ENCODE data around the gene ACOXL.
"Not testable (repeated sequence)": the region's sequence is repeated elsewhere in the genome, so short reads cannot be mapped to it uniquely, and the experiment has no call there.

The ACOXL gene

DNA sequence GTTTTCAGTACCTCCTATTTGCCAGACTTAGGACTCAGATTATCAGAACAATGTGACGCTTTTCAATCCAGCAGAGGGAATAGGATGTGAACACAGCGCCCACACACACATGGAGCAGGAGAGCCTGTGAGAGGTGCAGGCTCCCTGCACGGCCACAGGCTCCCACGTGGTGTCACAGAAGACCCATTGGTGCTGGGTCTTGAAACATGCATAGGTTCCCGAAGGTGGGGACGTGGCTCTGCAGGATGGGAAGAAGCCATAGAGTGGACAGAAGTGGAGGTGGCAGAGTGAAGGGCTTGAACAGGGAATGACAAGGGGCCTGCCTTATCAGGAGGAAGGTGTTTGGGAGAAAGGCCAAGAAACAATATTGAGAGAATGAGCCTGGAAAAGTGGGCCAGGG is 309.9 kb downstream of the ACOXL start:
- no peak for DNase-seq (ENCODE audit: low spot score)

DNA sequence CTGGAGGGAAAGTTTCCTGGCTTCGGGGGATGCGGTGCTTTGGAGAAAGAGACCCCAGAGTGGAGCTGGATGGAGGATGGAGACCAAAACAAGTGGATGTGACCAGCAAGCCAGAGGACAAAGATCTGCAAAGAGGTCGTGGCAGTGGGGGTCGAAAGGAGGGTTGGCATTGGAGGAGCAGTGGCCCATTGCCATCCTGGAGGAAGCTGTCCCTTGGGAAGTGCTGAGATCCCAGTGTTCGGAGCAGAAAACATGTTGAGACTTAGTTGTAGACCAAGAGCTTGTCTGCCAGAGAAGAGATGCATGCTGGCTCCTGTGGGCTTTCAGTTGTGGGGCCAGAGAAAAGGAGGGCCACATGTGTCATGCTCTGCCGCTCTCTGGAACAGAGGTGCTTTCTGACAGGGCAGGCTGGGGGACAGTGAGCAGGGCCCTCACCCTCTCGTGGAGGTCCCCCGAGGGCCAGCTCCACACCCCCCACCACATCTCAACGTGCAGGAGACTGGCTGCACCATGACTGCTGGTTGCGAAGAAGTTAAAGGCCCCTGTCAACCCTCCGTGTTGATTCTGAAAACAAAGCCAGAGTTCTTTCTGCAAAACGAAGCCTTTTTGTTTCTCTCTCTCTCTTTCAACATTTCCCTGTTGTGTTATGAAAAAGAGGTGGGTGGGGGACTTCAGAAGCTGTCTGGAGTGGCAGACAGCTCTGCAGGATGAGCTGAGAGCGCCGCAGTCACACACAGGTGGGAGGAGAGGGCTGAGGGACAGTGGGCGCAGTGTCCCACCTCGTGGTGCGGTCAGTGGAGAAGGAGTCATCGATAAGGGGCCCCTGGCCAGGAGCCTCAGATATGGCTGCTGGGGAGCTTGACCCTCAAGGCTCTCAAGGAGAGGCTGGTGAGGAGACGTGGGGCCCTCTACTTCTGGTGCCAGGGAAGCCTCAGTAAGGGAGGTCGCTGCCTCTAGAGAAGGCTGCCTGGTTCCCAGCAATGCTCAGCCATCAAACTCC is 310.7 kb downstream of the ACOXL start:
- no peak for DNase-seq (ENCODE audit: low spot score)

DNA sequence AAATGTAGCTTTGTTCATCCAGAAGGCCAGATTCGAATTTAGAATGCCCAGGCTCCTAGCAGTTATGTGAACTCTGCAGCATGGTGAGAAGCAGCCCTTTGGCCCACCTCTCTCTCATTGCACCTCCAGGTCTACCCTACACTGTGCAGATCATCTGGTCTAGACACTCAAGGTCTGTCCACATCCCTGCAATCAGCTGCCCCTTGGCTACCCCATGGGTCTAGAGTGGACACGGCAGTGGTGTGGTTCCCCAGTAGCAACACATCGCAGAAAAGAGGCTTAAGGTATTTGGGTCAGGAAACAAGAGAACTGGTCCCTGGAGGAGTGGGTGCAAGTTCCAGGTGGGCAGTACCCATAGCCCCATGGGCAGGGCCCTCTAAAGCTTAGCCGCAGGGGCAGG is 311.7 kb downstream of the ACOXL start:
- DNase-seq (ENCODE audit: low spot score) = no peak

DNA sequence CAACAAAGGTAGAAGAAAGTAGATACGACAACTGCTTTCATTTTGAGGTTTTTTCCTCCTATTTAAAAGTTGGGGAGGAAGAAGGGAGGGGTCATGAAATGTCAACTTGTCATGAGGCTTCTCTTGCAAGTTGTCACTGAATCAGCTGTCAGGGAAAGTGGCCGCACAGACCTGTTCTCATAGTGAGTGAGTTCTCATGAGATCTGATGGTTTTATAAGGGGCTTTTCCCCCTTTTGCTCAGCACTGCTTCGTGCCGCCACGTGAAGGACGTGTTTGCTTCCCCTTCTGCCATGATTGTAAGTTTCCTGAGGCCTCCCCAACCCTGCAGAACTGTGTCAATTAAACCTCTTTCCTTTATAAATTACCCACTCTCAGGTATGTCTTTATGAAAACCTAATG is 312.9 kb downstream of the ACOXL start:
- DNase-seq (ENCODE audit: low spot score) = not testable (repeated sequence)

DNA sequence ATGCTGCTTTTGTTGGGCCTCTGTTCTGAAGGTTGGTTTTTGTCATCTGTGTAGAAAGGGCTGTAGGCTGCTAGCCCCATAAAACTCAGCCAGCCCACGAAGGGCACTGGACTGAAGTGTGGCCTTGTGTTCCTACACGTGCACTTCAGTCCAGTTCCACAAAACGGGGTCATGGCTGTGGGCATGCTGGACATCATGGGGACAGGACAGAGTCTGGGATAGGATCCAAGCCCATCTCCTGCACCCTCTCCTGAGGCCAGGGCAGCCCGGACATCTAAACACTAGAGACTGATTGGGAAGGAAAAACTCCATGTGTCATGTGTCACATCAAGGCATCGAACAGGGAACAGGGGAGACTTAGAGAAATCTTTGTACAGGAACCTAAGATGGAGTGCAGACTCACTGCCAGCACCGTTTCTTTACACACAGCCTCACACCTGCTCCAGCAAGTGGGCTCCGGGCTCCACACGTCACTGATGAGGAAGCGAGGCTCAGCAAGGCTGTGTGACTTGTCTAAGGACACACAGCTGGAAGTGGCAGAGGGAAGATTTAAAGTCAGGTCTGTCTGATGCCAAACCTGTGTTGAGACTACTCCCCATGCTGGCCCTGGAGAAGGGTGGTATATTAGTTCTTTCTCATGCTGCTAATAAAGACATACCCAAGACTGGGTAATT is 313.5 kb downstream of the ACOXL start:
- no peak for DNase-seq (ENCODE audit: low spot score)

DNA sequence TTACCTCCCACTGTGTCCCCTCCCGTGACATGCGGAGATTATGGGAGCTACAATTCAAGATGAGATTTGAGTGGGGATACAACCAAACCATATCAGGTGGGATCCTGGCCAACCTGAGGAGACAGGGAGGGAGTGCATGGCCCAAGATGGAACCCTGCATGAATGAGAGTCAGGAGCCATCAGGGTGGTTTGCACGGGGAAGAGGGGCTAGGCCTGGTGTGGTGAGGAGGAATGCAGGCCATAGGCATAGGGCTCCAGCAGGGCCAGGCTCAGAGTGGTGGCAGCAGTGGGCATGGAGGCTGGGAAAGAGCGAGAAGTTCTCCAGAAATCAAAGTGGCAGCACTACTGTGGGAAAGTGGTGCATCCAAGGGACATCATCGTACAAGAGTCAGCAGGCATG is 314.3 kb downstream of the ACOXL start:
- no peak for DNase-seq (ENCODE audit: low spot score)

DNA sequence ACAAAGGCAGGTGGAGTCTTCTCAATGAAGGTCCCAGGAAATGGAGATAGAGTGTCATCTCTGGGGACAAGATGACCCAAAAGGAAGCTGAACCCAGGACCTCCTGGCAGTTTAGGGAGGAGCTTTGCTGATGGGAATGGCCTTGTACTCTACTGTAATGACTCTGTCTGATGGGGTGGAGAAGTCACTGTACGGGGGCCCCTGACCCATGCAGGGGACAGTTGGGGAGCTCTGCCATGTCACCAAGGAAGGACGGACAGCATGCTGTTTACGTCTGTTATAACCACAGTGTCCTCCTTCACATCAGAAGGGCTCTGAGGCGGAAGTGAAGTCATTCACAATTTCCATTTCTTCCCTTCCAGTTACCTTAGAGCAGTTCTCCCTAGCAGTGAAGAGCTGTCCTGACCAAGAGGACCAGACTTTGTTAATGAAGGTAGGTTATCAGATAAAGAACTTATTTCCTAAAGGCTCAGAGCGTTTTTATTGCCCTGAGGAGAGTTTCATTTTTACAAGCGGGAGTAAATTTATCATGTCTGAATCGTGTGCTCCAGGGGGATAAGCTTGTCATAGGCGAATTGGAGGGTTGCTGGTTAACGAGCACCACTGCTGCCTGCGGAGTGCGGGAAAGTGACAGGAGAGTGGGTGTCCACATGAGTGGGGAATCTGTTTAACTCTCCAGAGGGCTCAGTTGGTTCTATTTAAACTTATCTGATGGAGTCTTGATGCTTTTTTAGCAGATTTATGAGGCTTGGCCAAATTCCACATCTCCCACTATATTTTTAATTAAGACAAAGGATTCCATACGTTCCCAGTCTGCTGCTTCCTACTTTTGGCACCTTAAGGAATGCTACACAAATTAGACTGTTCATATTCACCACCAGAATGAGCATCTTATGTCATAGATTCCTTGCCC is 316.7 kb downstream of the ACOXL start:
- no peak for DNase-seq (ENCODE audit: low spot score)

DNA sequence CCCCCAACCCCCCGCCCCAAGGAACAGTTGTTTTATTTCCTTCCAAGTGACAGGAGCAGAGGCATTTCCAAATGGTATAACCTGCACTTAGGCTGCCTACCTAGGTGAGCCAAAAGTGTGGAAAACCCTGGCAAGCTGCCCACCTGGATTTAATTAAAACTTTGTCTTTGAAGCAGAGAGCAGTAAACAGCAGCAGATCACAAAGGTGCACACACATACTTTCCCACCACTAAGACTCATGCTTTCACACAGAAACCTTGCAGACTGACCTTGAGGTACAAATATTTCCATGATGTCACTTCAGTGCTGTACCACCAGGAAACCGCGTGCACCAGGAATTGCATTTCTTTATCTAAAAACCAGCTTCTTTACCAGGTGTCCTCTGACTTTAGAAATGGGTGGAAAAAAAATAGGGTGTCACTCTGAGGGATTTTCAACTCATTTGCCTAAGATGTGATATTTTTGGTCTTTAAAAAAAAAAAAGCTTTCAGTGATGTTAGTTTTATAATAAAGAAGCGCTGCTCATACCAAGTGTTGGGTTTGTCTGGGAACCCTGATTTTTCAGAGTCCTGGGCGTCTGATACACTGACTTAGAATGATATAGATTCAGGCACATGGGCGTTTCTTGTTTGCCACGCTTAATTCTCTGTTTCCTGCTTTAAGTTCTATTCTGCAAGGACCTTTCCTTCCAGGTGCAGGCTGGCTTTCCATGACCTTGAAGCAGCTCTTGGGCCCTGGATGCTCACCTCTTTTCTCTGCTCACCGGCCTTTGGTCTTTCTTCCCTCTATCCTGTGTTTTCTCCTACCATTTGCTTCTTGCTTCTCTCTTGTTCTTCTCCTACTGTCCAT is 317.6 kb downstream of the ACOXL start:
- no peak for DNase-seq (ENCODE audit: low spot score)

DNA sequence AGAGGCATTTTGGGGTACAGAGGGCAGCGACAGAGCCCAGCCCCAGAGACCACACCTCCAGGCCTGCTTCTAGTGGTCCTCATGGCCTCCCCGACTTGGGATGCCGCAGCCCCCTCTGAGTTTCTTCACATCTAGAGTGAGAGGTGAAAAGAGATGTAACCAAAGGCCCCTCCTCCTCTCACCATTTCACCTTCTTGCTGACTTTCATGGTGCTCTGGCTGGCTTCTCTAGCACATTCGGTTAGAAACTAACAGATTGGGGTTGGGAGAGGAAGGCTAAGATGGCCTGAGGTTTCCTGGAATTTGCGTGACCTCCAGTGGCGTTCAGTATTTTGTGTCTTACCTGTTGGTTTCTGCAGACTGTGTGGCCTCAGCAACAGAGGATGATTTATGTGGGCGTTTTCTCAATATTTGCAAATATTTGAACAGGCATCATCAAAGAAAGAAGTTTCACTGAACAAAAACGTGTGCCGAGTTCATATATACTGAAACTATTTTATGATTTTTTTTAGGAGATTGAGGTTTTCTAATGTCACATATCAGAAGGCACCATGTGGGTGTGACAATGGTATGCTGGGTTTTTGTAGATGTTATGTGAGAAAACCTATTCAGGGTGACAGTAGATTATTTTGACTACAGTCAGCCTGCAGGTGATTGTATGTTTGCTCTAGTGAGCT is 318.5 kb downstream of the ACOXL start:
- DNase-seq (ENCODE audit: low spot score) = no peak

DNA sequence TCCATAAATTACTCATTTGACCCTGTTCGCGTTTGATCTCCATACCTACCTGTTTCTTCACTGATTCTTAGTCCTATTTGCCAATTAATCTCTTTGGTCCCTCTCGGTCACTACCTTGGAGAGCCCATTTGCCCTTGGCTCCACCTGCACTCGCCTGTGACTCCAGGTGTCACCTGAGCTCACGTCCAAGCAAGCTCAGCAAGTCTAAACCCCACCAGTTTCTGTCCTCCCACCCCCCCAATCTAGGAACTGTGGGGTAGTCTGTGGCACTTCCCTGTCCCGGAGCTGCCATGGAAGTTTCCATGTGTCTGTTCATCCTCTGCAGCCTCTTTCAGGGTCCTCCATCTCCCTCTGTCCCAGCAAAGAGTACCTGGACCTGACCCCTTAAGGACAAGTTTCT is 320.2 kb downstream of the ACOXL start:
- DNase-seq (ENCODE audit: low spot score) = no peak

DNA sequence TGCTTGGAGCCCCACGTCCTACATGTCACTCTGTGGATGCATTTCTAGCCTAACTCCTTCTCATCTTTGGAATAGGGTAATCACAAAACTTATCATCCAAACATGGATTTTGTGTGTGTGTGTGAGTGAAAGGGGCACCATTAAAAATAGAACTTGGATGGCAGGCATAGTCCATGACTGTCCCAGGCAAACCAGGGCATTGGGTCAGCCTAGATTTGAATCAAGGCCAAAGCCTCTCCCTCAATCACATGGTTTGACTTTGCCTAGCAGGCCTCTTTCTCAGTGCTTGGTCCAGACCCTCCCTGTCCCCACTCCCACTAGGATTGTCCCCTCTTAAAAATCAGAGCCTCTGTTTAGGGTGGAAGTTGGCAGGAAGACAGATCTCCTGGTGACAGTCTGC is 320.9 kb downstream of the ACOXL start:
- no peak for DNase-seq (ENCODE audit: low spot score)

DNA sequence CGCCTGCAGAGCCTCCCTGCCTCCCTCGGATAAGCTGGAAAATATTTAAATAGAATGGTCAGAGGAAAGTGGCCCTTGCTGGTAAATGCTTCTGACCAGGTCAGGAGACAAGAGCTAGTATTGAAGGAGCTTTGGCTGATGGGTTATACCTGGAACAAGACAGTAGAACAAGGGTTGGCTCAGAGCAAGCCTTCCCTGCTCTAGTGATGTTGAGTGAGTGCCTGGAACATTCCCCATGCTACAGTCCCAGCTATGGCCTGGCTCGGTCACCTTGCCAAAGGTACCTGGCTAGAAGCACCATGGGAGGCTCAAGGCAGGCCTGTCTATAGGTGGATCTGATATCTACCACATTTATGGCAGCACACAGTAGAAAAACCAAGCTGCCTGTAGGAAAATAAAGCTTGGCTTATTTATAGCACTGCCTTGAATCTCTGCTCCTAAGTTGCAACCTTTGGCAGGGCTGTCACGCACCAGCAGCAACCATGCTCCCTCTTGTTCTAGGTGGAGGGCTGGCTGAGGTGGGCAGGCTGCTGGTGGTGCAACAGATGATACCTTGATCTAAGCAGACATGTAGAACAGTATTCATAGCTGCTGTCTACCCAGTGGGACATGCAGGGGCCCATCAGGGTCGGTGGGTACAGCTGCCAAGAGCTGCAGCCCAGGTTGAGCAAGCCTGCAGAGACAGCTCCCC is 321.6 kb downstream of the ACOXL start:
- DNase-seq (ENCODE audit: low spot score) = no peak

DNA sequence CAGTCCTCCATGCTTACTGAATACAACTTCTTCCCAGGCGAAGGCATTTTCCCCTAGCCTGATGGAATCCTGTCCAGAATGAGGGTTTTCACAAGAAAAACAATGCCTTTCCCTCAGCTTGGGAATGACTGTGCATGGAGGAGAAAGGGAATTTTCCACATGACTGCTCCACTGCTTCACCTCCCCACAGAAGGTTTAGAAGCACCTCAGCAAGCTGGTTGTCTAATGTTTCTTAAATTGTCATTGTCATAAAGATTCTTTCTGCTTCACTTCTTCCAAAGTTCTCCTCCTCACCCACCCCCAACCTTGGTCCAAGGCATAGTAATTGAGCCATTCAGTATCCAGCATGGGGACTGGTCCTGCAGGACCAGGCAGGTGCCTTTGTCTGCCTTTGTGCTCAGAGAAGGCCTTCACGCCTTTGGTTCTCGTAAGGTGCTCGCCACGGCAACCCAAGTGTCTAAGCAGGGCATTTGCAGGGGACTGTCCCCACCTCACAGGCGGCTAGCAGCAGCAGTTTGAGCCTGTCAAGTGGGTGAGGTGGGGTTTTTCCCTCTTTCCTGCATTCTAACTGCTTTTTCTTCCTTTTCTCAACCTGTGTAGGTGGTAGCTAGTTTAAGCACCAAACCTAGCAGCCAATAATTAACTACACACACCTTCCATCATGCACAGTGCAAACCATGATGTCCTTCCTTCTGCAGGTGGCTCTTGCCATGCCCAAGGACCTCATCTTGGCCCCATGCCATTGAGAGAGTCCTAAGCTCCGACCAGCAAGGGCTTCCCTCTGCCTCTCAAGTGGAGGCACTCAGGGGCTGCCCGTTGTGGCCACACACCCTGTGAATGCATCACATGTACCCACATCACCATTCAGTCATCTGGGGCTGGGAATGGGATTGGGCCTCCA is 322.7 kb downstream of the ACOXL start:
- DNase-seq (ENCODE audit: low spot score) = no peak

DNA sequence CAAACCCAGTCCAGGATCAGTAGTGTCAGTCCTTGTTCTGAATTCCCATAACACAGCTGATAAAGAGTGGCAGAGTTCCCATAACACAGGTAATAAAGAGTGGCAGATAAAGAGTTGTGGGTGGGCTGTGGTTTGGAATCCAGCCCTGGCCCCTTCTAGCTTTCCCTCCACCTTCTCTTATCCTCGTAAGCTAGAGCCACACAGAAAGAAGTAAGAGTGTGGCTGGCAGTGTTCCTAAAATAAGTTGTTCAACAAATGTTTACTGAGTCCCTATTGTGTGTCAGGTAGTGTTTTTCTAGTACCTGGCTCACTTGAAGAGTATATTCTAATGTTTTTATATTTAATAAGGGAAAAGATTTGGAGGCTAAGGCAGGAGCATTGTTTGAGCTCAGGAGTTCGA is 323.4 kb downstream of the ACOXL start:
- no peak for DNase-seq (ENCODE audit: low spot score)

DNA sequence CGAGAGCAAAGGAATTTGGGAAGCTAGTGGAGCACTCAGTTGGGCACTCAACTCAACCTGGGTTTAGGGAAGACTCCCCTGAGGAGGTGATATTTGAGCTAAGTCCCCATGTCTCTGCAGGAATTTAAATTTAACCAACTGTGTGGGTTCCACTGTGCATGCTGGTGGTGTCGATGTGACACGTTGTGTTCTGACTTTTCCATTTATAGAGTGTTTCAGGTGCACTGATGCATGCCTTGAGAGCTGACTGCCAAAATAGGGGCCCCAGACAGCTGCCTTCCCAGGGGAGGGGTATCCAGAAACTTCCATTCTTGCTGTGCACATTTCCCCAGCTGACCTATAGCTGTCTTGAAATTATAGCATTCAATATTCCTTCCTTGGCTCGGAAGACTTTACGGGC is 324.7 kb downstream of the ACOXL start:
- no peak for DNase-seq (ENCODE audit: low spot score)

DNA sequence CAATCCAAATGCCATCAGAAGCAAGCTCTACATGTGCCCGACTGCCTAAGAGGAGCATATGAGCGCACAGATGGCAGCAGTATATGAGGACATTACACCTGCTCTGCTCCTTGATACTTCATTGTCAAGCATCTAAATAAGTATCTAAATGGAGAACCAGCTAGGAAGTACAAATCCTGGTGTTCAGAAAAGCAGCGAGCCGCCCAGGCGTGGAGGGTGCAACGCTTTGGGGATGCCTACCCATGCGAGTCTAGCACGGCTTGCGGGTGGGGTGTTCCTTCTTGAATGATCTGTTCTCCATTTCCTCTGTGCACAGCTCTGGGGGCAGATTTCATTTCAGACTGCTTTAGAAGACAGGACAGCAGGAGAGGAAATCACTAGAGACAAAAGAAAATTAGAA is 325.3 kb downstream of the ACOXL start:
- DNase-seq (ENCODE audit: low spot score) = no peak

DNA sequence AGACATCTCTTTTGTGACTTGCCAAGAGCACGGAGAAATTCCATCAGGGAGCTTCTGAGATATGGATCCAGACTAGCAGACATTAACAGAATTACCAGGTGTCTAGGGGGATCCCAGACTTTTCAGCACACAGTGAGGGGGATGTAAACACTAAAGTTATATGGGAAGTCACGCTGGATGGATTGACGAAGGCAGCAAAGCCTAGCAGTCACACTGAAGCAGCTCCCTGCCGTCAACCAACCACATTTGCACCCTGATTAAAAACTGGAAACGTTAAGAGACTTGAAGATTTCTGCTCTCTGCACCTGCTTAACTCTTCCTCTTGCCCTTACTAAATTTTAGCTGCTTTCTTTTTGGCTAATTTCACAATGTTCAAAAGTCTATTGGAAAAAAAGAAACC is 325.9 kb downstream of the ACOXL start:
- no peak for DNase-seq (ENCODE audit: low spot score)

DNA sequence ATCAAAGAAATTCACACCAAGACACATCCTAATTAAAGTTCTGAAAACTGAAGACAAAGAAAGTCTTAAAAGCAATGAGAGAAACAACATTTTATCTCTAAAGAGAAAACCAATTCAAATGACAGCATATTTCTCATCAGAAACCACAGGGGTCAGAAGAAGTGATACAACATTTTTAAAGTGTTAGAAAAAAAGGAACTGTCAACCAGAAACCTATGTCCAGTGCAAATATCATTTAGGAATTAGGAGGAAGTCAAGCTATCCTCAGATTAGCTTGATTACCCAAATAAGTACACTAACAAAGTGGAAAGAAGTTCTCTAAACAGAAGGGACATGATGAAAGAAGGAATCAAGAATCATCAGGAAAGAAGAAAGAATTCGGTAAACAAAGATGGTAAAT is 328.8 kb downstream of the ACOXL start:
- no peak for DNase-seq (ENCODE audit: low spot score)

DNA sequence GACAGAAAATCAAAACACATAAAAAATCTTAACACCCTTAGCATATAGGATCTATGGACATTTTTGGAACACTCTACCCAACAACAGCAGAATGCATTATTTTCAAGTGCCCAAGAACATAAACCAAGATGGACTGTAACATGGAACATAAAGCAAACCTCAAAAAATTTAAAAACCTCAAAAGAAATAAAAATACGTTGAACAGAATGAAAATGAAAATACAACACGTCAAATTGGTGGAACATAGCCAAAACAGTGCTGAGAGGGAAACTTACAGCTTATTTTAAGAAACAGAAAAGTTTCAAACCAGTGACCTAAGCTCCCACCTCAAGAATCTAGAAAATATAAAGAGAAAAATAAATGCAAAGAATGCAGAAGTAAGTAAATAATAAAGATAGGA is 330.0 kb downstream of the ACOXL start:
- DNase-seq (ENCODE audit: low spot score) = no peak
